ENCODE data around the gene MYO5B.
"Not testable (repeated sequence)": the region's sequence is repeated elsewhere in the genome, so short reads cannot be mapped to it uniquely, and the experiment has no call there.

The MYO5B gene

DNA sequence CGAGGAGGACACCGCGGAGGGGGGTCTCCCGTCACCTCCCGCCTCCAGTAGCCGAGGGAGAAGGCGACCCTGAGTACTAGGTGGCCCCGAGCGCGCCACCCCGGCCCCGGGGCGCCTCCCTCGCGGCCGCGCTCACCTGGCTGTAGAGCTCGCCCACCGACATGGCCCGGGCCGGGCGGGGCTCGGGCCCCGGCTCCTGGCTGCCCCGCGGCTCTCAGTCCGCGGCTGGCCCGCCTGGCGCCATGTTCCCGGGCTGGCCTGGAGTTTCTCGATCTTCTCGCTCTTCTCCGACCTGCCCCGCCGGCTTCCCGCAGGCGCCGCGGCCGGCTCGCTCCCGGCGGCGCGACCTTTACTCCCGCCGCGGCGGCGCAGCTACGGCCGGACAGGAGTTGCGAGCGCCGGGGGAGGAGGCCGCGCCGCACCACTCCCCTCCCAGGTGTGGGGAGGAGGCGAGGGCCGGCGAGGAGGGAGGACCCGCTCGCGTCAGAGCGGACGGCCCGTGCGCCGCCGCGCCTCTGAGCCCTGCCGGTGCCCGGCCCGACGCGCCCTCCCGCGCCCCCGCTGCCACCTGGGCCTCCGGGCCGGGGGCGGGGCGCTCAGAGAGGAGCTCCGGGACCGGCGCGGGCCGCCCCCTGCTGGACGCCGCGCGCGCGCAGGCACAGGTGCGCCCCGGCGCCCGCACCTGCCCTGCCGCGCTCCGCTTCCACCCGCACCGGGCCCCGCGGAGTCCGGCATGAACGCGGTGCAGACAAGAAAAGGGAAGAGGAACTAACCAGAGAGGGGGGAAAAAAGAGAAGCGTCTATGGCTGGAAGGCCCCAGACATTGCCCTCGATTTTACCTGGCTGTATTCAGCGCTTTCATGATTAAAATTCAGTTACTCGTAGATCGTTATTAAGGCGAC is at the start of gene MYO5B:
MYO5B (minus strand) TSS at position 517 of the 902 bp plus-strand sequence; CDS start at position 163, 354 bp downstream.
- DNase-seq, result peak; percentile 50 to 65

DNA sequence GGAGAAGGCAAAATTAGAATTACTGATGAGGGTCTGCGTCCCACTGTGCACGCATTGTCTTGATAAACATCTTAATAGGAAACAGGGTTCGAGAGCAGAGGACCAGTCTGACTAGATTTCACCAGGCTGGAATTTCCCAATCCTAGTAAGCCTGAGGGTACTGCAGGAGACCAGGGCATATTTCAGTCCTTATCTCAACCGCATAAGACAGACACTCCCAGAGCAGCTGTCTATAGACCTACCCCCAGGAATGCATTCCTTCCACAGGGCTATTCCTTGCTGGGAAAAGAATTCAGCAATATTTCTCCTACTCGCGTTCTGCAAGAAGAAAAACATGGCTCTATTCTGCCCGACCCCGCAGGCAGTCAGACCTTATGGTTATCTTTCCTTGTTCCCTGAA is 46.8 kb upstream of the MYO5B start:
- DNase-seq, result not testable (repeated sequence)

DNA sequence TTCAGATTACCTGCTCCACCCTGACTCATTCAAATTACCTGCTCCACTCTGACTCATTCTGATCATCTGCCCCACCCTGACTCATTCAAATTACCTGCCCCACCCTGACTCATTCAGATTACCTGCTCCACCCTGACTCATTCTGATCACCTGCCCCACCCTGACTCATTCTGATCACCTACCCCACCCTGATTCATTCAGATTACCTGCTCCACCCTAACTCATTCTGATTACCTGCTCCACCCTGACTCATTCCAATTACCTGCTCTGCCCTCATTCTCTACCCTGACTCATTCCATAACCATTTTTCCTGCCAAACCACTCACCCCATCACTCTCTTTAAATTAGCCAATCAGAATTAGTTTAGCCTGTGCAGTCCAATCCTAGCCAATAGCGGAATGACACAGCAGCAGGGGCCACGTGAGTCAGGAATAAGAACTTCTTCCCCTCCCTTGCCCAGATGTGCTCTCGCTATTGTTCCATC is 45.2 kb upstream of the MYO5B start:
- peak in 1 of 2 experiments; percentile 28 for DNase-seq

DNA sequence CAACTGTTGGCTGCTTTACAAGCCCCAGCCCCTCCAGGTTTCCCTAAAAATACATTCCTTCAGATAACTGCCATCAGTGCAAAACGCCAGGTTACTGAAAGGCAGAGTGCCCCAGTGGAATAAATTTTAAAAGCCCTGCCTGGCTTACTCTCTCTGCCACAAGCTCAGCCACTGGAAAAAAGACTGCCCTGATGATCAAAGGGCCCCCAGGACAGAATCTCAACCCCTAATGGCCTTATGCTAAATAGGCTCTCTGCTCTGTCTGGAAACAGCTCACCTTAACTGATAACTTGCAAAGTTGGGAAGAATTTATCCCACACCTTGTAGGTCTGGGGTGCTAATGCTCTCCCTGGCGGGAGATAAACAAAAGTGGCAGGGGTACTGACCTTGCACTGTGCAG is 37.5 kb upstream of the MYO5B start:
- no peak for DNase-seq

DNA sequence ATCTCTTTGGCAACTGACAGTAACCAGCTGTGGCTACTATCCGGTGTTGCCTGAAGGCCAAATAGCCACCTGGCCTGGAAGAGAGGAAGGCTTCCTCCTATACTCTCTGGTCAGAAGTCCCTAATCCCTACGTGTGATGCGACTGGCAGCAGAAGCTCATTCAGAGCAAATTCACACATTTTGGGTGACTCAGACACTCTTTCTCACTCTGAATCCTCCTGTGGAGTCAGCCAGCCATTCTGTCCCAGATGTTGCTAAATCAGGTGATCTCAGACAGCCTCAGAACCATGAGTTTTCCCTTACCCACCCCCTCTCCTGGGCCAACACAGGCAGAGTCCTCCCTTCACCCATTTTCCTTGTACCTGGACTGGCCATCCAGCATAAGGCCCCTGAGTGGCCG is 36.7 kb upstream of the MYO5B start:
- no peak for DNase-seq

DNA sequence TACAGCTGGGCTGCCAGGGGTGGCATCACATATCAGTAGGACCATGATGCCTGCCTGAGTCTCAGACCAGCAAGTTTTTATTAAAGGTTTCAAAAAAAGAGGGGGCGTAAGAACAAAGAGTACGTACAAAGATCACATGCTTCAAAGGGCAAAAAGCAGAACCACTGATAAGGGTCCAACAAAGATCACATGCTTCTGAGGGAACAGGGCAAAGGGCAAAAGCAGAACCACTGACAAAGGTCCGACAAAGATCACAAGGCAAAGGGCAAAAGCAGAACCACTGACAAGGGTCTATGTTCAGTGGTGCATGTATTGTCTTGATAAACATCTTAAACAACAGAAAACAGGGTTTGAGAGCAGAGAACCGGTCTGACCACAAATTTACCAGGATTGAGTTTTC is 25.3 kb upstream of the MYO5B start:
- DNase-seq, result not testable (repeated sequence)

DNA sequence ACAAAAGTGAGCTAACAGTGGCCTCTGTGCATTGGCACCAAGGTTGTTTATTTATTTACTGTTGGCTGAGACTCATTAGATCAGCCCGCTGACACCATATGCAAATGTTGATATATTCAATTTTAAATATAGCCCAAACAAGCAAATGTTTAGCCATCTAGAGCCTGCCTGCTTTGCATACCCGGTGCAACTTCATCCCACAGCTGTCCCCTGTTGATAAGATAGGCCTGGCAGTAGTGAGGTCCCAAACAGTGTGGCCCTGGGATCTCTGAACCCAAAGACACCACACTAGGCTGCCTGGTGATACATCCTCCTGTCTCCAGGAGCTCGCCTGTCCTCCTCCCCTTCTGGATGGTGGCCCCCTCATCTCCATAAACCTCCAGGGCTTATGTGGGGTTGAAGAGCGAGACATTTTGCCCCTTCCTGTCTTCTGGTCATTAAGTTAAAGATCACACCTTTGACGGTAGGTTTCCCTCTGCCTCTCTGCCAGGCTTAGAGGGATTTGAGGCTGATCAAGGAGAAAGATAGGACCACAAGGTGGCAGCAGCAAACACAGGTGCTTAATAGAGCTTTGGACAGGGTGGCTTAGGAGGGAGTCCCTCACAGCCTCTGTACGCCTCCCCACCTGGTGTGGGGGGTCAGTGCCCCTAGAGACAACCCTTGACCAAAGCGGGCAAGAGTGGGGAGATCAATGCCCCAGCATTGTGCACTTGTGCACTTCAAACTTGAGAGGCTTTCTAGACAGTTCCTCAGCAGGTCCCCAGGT is 23.7 kb upstream of the MYO5B start:
- DNase-seq, result peak; percentile 15 to 23

DNA sequence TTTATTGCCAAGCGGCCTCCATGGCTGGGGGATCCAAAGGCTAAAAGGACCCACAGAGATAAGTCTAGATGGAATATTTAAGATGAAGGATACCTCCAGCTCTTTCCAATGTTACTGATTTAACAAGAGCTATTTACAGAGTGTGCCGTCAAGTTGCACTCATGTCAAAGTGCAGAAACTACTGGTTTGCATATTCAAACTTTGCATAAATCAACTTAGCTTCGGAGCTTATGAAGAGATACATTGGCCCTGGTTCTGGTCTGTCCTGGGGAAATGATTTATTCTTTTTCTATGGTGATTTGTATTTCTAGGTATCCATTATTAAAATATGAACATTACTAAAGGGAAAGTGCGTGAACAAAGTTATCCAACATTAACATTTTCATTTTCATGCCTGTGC is 14.4 kb upstream of the MYO5B start:
- DNase-seq, result no peak

DNA sequence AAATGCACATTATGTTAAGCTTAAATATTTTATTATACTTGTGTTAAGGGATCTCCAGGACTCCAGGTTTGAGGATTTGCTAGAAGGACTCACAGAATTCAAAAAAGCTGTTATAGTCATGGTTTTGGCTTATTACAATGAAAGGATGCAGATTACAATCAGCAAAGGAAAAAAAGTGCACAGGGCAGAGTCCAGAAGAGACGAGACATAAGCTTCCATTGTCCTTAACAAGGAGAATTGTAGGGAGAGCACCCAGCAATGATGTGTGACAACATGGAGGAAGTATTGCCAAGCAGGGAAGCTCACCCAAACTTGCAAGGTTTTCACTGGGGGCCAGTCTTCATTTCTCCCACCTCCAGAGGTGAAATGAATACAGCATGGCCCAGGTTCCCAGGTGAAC is 12.8 kb upstream of the MYO5B start:
- DNase-seq, result no peak

DNA sequence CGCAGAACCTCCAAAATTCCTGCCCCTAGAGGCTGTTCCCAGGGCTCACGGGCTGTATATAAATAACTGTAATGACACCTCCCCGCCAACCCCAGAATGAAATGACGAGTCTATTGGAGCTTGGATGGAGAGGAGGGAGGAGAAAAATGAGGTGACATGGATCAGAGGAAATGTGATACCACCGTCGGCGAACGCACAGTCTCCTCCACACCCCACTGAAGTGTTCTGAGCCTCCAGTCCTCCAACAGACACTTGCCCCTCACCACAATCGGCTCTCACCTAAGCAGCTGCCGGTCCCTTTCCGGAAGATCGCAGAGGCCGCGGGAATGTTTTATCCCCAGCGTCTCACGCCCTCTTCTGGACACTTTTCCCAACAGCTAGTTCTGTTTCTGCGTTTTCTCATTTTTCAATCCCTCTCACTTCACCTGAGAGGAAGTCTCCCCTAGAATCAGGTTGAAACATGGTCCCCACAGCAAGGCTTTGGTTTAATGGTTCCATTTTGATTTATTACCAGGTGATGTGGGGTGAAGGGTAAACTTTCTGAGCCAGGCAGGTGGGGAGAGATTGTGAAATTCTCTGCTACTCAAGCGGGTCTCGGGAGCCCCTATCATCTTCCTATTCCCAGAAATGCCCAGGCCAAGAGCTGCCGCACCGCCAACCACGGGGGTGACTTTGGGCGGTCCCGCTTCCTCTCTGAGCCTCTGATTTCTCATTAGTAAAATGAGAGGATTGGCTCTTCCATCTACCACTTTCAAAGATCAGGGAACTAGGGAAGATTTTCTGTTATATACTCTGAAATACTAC is 9.1 kb upstream of the MYO5B start:
- DNase-seq, result no peak

DNA sequence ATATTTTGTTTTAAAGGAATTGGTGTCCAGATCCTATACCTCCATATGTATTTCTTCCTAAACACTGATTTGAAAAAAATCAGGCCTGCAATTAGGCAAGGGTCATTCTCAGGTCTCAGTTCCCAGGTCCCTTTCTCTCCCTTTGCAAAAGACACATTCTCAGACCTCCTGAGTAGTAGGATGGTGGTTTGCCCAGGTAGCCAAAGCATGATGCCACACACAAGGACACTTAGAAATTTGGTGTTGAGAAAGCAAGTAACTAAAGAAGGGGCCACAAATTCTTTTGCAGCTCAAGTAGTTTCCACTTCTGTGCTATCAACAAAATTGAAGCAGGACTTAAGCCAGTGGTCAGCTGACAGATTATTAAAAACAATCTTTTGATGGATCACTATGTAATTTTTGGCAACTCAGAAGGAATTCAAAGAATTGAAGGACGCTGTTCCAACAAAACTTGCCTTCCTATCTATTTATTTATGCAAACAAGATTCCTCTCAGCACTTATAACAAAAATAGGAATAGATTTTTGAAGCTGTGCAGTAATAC is 6.6 kb upstream of the MYO5B start:
- no peak for DNase-seq

DNA sequence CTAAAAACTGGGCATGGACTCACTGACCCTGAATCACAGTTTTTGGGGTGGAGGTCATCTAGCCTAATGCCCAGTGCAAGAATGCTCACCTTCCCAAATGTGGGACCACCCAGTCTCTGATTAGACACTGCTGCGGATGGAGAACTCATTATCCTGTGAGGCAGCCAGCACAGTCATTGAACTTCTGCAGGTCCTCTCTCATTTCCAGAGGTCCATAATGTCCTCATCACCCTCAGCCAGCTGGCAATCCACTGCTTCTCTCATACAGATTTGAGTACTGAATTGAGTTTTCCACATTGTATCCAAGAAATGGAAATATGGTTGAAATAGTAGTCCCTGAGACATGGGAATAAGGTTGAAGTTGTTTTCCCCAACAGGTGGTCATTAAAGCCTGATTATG is 5.0 kb upstream of the MYO5B start:
- no peak for DNase-seq

DNA sequence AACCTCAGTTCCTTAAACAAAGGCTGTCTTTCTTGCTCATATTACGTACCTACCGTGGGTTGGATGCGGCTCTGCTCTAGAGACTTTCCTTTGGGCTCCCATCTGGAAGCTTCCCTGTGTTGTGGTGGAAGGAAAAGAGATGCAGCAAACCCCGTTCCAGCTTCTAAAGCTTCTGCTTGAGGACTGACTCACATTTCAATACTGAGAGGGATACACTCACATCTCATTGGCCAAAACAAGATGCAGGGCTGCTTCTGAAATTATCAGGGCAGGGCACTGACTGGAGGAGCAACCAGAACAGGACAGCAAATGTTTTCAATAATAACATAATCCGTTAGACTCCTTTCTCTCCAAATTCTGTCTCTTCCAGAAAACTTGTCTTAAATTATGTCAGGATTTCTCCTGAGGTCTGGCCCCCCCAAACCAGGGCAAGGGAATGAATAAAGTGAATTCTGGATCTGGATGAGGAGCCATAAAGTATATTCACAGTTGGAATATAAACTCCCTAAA is 4.5 kb upstream of the MYO5B start:
- no peak for DNase-seq

DNA sequence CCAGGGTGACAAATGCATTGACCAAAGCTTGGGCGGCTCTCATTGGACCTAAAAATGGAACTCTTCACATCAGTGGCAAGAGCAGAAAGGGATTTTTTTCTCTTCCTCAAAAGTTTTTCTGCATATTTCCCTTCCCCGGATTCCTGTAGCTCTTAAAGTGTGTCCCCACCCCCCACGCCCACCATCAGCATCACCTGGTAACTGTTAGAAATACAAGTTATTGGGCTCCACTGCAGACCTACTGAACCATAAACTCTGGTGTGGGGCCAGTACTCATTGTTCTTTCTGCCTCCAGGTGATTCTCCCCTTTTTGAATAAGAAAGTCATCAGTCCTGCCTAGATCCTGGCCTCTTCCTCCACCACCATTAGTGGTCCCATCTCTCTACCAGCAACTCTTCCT is 1.3 kb upstream of the MYO5B start:
- DNase-seq, result no peak

DNA sequence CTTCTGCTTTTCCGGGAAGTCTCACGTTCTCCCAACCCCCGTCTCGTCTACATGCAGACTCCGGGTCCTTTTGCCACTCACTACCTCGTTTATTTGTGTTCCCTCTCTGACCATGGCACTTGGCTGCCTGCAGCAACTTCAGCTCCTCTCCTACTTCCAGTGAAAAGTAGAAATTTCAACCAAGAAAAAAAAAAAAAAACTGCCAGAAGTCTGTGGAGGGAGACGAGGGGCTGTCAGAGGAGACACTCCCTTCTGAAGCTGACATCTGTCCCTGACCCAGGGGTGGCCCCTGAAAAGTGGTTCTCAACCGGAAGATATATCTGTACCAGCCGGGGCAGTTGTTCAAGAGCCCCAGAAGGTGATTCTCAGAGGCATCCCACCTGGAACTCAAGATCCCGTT is 742 bp upstream of the MYO5B start:
- no peak for DNase-seq

DNA sequence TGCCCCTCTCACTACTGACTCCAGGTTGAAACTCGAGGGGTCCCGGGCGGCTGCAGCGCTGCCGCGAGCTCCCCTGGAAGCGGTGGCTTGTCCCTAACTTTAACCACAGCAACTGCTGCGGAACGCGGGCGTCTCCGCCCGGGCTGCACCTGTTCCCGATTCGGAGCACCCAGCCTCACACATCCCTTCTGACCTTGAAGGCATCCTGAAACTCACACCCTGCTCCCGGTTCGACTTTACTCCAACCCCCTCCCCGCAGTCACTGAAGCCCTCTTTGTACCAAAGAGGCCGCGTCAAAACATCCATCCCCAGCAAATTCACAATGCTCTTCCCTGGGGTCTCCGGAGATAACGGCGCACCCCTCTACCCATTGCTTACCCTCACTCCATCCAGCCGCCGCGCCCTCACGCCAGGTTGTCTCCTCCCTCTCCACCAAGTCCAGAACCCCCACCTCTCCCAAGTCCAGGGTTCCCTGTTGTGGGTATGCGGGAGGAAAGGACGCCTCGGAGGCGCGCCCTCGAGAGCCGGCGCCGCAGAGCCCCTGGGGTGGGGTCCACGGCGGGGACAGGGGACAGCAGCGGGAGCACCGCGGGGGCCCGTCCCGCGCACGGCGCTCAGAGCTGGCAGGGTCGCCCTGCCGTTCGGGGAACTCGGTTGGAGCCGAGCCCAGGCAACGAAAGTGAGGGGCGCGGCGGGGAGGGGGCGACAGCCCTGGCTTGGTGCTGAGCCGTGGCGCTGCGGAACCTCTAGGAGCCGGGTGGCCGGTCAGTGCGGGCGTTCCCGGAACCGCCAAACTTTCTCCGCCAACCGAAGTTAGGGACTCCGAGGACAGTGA is 934 bp downstream of the MYO5B start:
- peak in 1 of 2 experiments; percentile 2 for DNase-seq

DNA sequence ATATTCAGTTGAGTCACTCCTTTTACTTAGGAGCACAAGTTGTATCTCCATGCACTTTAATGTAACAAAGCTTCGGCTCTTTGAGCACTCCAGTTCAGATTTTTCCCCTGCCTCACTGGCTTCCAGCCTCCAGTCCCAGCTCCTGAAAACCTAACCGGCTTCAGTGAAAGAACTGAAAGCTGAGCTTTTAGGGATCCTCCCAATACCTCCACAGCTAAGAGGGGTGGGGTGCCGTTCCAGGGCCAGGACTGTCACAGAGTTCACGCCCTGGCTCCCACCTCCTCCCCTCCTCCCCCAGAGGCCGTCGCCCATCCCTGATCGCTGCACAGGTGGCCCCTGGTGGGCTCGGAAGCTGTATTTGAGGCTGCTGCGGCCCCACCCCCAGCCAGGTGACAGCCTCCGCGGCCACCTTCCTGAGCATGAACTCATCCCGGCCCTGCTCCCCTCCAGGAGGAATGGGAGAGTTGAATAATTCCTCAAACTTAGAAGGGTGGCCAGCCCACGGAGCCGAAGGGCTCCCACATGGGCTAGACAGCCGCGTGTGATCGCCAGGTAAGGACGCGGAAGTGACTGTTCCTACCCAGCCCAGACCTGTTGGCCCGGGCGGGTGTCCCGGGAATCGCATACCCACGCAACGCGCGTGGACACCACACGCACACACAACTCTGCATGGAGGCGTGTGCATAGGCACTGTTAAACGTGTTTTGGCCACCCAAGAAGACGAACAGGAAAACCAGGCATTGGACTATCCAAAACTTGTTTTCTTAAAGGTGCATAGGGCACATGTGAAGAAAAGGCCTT is 1.8 kb downstream of the MYO5B start:
- no peak for DNase-seq

DNA sequence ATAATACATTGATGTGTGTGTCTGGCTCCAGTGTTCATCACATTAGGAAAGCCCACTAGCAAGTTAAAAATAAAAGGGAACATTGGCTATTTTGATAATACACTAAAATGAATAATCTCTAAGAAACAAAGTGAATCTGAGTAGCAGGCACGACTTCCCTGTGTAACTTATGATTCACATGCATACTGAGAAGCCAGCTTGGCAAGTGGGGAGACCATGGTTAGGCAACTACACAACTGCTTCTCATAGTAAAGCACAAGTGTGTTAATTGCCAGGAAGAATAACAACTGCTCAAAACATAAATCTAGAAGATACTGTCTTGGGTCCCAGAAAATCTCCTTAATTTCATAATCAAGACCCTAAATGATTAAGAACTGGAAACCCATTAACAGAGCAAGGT is 4.0 kb downstream of the MYO5B start:
- DNase-seq, result no peak

DNA sequence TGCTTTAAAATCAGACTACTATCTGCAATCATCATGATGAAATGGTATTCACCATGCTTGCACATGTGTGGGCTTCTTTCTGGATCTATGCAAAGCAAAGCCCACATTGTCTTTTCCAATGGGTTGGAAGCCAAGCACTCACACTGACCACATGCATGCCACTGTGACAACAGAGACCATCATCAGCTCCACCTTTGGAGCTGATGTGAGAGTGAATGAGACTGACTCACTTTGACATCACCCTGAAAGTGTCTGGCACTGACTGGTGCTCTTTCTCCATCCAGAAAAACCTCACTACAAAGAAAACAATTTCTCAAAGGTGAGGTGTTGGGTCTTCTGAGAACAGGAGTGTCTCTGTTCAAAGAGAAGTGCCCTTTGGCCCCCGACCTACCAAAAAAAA is 4.7 kb downstream of the MYO5B start:
- DNase-seq, result no peak

DNA sequence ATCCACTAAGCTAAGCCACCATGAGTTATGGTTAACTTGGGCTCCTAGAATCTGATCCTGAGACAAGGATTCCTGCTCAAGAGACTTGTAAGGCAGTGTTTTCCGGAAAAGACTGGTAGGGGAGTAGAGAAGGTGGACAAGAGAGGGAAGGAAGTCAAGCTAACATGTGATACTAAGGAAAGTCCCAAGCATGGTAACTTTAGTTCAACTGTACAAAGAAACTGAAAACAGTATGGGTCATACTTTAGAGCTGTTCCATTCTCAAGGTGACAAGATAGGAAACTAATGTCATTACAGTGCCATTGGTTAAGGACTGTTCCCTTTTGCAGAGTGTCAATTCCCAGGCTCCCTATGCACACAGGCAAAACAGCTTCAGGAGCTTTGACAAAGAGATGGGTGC is 5.8 kb downstream of the MYO5B start:
- no peak for DNase-seq

DNA sequence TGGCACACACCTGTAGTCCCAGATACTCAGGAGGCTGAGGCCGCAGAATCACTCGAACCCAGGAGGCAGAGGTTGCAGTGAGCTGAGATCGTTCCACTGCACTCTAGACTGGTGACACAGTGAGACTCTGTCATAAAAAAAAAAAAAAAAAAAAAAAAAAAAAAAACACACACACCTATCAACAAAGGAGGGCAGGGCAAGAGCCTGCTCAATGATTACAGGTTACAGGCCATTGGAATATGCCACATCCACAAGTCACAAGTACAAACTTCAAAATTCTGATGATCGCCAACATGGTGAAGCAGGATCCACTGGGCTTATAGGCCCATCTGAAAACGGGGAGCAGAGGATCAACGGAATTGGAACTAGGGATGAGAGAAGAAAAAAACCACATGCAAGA is 6.3 kb downstream of the MYO5B start:
- DNase-seq, result no peak
